Neural progenitor cell (in vitro differentiated cells): Measurements from ENCODE around the gene TOX2. TPM values are rescaled to one million over a fixed set of nuclear protein-coding genes. Genes with fewer than 3 reads are reported as not detected.

Source experiments
- DNase-seq: peaks from one replicate; pipeline ENCODE4 v3.0.0-alpha.2; 2016; ENCODE audit warnings: low spot score
- H2AFZ ChIP-seq: fragments of 200-600 bp; sonication (generic); replicated peaks from 2 replicates; pipeline ENCODE4 v1.6.1; 2016; ENCODE audit warnings: antibody characterized with exemption
- H3F3A ChIP-seq: fragments of 200-600 bp; sonication (generic); 2 replicates; pipeline ENCODE4 v1.6.1; 2016; ENCODE audit warnings: antibody characterized with exemption, low read depth
- H3K27ac ChIP-seq: fragments of 200-600 bp; sonication (generic); 2 replicates; pipeline ENCODE4 v1.5.1; 2016; ENCODE audit warnings: mild to moderate bottlenecking
- H3K27me3 ChIP-seq: fragments of 200-600 bp; sonication (generic); 2 replicates; pipeline ENCODE4 v1.6.1; 2016; ENCODE audit warnings: mild to moderate bottlenecking, moderate library complexity
- H3K36me3 ChIP-seq: fragments of 200-600 bp; sonication (generic); 2 replicates; pipeline ENCODE4 v1.5.1; 2016
- H3K4me1 ChIP-seq: fragments of 200-600 bp; sonication (generic); 2 replicates; pipeline ENCODE4 v1.6.1; 2016; ENCODE audit warnings: mixed run types
- H3K4me2 ChIP-seq: fragments of 200-600 bp; sonication (generic); 2 replicates; pipeline ENCODE4 v1.6.1; 2016
- H3K4me3 ChIP-seq: fragments of 200-600 bp; sonication (generic); 2 replicates; pipeline ENCODE4 v1.5.1; 2016
- H3K79me2 ChIP-seq: fragments of 200-600 bp; sonication (generic); 2 replicates; pipeline ENCODE4 v1.6.1; 2016; ENCODE audit warnings: low read depth
- H3K9ac ChIP-seq: fragments of 200-600 bp; sonication (generic); 2 replicates; pipeline ENCODE4 v1.6.1; 2016
- H3K9me3 ChIP-seq: fragments of 200-600 bp; sonication (generic); 2 replicates; pipeline ENCODE4 v1.5.1; 2016; ENCODE audit warnings: low read depth
- H4K20me1 ChIP-seq: fragments of 200-600 bp; sonication (generic); 2 replicates; pipeline ENCODE4 v1.6.1; 2016; ENCODE audit warnings: low read depth
- H3K27ac Mint-ChIP-seq: 3 replicates; pipeline ENCODE4 v1.8.0; 2021; ENCODE audit warnings: mixed read lengths
- H3K27me3 Mint-ChIP-seq: 2 replicates; pipeline ENCODE4 v1.8.0; 2022; ENCODE audit warnings: low read depth, mild to moderate bottlenecking, inconsistent platforms, moderate library complexity, mixed read lengths; ENCODE audit not compliant: insufficient read depth
- H3K36me3 Mint-ChIP-seq: 3 replicates; pipeline ENCODE4 v1.8.0; 2021; ENCODE audit warnings: mixed read lengths
- H3K4me1 Mint-ChIP-seq: 3 replicates; pipeline ENCODE4 v1.8.0; 2021; ENCODE audit warnings: mixed read lengths
- H3K4me3 Mint-ChIP-seq: 3 replicates; pipeline ENCODE4 v1.8.0; 2021; ENCODE audit warnings: mild to moderate bottlenecking, moderate library complexity, mixed read lengths
- H3K9me3 Mint-ChIP-seq: 3 replicates; pipeline ENCODE4 v1.8.0; 2020; ENCODE audit warnings: mixed read lengths
- EZH2 ChIP-seq: fragments of 200-600 bp; sonication (generic); IDR thresholded peaks from 2 replicates; pipeline ENCODE4 v1.6.1; 2017; ENCODE audit warnings: antibody characterized with exemption, mild to moderate bottlenecking, moderate library complexity
- EZH2phosphoT487 ChIP-seq: fragments of 200-600 bp; sonication (generic); IDR thresholded peaks from 2 replicates; pipeline ENCODE4 v1.6.1; 2017; ENCODE audit warnings: antibody characterized with exemption
- total RNA-seq: library from RNA; depleted of rRNA; stranded (reverse); fragments of >200 nt; gene quantifications from 2 replicates; pipeline ENCODE4 v1.2.3, GENCODE V29; 2015; ENCODE audit warnings: low replicate concordance
- TF ChIP-seq, protein P1 (sequence below): fragments of 200-600 bp; sonication (generic); IDR thresholded peaks from 2 replicates; pipeline ENCODE4 v1.5.1; 2017; ENCODE audit warnings: antibody characterized with exemption, mild to moderate bottlenecking

Gene TOX2
- total RNA-seq, 1 donor from 2014 or later, result not detected

DNA sequence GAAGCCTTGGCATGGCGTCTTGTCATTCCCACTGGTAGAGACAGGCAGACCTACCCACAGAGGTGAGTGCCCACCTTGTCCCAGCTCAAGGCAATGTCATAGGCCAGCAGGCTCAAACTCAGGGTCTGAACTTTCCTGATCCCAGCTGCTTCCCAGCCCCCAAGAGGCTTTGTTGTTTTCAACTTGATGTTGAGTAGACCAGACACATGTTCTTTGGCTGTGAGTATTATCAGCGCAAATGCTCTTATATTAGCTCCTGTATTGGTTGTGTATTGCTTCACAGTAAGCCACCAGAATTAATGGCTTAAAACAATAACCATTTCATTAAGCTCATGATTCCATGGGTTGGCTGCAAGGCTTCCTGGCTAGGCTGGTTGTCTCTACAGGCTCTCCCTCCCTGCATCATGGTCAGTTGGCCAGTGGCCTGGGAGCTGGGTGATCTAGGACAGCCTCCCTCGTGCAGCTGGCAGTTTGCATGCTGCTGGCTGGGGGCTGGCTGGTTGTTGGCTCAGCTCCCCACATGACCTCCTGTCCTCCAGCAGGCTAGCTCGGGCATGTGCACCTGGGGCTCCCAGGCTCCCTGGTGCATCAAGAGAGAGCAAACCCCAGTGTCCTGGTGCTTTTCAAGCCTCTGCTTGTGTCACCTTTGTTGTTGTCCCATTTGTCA is 21.6 kb downstream of the TOX2 start:
- Mint-ChIP-seq H3K36me3 (no peaks in the 10 kb centered on the region), H3K4me3 (no peak overlapping the region), H3K9me3 (no peaks in the 10 kb centered on the region), H3K4me1 (no peaks in the 10 kb centered on the region), H3K27ac (no peak overlapping the region), H3K27me3 (peaks cover 8% of the 10 kb centered on the region)
- Histone ChIP-seq H3K27me3 (no peaks in the 10 kb centered on the region), H2AFZ (no peak overlapping the region), H3K4me3 (no peak overlapping the region), H3K79me2 (no peaks in the 10 kb centered on the region), H3K27ac (no peak overlapping the region), H3K4me2 (no peak overlapping the region), H3K9me3 (no peaks in the 10 kb centered on the region), H4K20me1 (no peaks in the 10 kb centered on the region), H3K4me1 (no peaks in the 10 kb centered on the region), H3K36me3 (no peaks in the 10 kb centered on the region), H3K9ac (no peak overlapping the region), H3F3A (no peaks in the 10 kb centered on the region)
- no peak for DNase-seq
- TF ChIP-seq, protein P1, sequence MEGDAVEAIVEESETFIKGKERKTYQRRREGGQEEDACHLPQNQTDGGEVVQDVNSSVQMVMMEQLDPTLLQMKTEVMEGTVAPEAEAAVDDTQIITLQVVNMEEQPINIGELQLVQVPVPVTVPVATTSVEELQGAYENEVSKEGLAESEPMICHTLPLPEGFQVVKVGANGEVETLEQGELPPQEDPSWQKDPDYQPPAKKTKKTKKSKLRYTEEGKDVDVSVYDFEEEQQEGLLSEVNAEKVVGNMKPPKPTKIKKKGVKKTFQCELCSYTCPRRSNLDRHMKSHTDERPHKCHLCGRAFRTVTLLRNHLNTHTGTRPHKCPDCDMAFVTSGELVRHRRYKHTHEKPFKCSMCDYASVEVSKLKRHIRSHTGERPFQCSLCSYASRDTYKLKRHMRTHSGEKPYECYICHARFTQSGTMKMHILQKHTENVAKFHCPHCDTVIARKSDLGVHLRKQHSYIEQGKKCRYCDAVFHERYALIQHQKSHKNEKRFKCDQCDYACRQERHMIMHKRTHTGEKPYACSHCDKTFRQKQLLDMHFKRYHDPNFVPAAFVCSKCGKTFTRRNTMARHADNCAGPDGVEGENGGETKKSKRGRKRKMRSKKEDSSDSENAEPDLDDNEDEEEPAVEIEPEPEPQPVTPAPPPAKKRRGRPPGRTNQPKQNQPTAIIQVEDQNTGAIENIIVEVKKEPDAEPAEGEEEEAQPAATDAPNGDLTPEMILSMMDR, result no peak
- TF ChIP-seq EZH2 (no peak), EZH2phosphoT487 (no peak)

DNA sequence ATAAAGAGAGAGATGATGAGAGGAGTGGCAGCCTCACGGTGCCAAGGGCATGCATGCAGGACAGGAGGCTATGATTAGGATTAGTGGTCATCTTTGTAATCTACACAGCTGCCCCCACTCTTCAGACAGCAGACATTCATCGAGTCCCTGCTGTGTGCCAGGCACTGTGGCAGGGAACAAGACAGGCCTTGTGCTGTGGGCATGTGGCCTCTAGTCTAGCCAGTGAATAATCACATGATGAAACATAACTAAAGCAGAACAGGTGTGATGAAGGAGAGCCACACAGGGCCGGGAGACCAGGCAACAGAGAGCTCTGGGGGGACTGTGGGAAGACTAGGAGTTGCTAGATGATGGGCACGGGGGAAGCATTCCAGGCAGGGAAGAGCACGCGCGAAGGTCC is 22.2 kb downstream of the TOX2 start:
- Histone ChIP-seq H2AFZ (no peak overlapping the region), H3K4me1 (no peaks in the 10 kb centered on the region), H3K79me2 (no peaks in the 10 kb centered on the region), H3K9ac (no peak overlapping the region), H3K36me3 (no peaks in the 10 kb centered on the region), H4K20me1 (no peaks in the 10 kb centered on the region), H3K27ac (no peak overlapping the region), H3K27me3 (no peaks in the 10 kb centered on the region), H3K4me3 (no peak overlapping the region), H3F3A (no peaks in the 10 kb centered on the region), H3K4me2 (no peak overlapping the region), H3K9me3 (no peaks in the 10 kb centered on the region)
- no peaks in the 10 kb centered on the region for H3K9me3 Mint-ChIP-seq
- DNase-seq, result no peak
- peaks cover 5% of the 10 kb centered on the region for H3K27me3 Mint-ChIP-seq
- no peak overlapping the region for H3K4me3 Mint-ChIP-seq
- peaks cover under 1% of the 10 kb centered on the region for H3K4me1 Mint-ChIP-seq
- no peak overlapping the region for H3K27ac Mint-ChIP-seq
- TF ChIP-seq EZH2phosphoT487, result no peak
- TF ChIP-seq, protein P1, result no peak
- no peak for TF ChIP-seq EZH2
- no peaks in the 10 kb centered on the region for H3K36me3 Mint-ChIP-seq

DNA sequence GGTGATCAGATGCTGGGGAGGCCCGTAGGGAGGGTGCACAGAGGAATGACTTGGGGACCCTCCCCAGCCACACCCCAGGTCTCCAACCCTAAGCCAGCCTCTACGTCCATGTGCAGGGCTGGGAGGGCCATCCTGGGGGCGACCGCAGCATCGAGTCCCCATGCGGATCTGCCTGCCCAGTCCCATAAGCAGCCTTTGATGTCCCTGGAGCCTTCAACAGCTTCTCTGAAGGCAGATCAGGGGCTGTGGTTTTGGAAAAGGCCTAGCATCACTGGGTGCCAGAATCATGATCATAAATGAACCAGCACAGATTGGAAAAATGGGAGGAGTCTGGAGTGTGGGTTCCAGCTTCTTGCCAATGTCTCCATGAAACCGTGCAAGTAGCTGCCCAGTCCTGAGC is 22.9 kb downstream of the TOX2 start:
- no peaks in the 10 kb centered on the region for H3K27me3 ChIP-seq
- H3K4me1 ChIP-seq, result no peaks in the 10 kb centered on the region
- H3K4me1 Mint-ChIP-seq, result peaks cover 3% of the 10 kb centered on the region
- DNase-seq, result no peak
- no peak overlapping the region for H3K27ac ChIP-seq
- no peak overlapping the region for H2AFZ ChIP-seq
- TF ChIP-seq EZH2phosphoT487, result no peak
- TF ChIP-seq, protein P1, result no peak
- TF ChIP-seq EZH2, result no peak
- H3K79me2 ChIP-seq, result no peaks in the 10 kb centered on the region
- no peaks in the 10 kb centered on the region for H4K20me1 ChIP-seq
- H3K9me3 ChIP-seq, result no peaks in the 10 kb centered on the region
- no peaks in the 10 kb centered on the region for H3F3A ChIP-seq
- no peaks in the 10 kb centered on the region for H3K36me3 ChIP-seq
- H3K4me3 Mint-ChIP-seq, result no peak overlapping the region
- no peak overlapping the region for H3K9ac ChIP-seq
- H3K36me3 Mint-ChIP-seq, result no peaks in the 10 kb centered on the region
- no peak overlapping the region for H3K4me2 ChIP-seq
- peaks cover 8% of the 10 kb centered on the region for H3K27me3 Mint-ChIP-seq
- no peak overlapping the region for H3K4me3 ChIP-seq
- H3K27ac Mint-ChIP-seq, result no peak overlapping the region
- H3K9me3 Mint-ChIP-seq, result no peaks in the 10 kb centered on the region
